Smooth muscle cell (in vitro differentiated cells): ENCODE data around the gene ALB. TPM values are rescaled to one million over a fixed set of nuclear protein-coding genes. Genes with fewer than 3 reads are reported as not detected.

Source experiments
- DNase-seq: peaks from one replicate; lab custom pipeline; 2025; ENCODE audit not compliant: unreplicated experiment; lab: John Stamatoyannopoulos, UW
- H2AFZ ChIP-seq: fragments of 200-600 bp; sonication (generic); 2 replicates; pipeline ENCODE4 v1.6.0; 2016; ENCODE audit warnings: antibody characterized with exemption, low read depth, mild to moderate bottlenecking
- H3F3A ChIP-seq: fragments of 200-600 bp; sonication (generic); 2 replicates; pipeline ENCODE4 v1.6.0; 2017; ENCODE audit warnings: antibody characterized with exemption, low read depth
- H3K27ac ChIP-seq: fragments of 200-600 bp; sonication (generic); 2 replicates; pipeline ENCODE4 v1.5.1; 2016; ENCODE audit warnings: low read depth, mild to moderate bottlenecking
- H3K27me3 ChIP-seq: fragments of 200-600 bp; sonication (generic); 2 replicates; pipeline ENCODE4 v1.6.1; 2016; ENCODE audit warnings: low read depth, mild to moderate bottlenecking
- H3K36me3 ChIP-seq: fragments of 200-600 bp; sonication (generic); 2 replicates; pipeline ENCODE4 v1.5.1; 2016; ENCODE audit warnings: low read depth
- H3K4me1 ChIP-seq: fragments of 200-600 bp; sonication (generic); 2 replicates; pipeline ENCODE4 v1.5.1; 2016; ENCODE audit warnings: low read depth
- H3K4me2 ChIP-seq: fragments of 200-600 bp; sonication (generic); 2 replicates; pipeline ENCODE4 v1.6.0; 2016; ENCODE audit warnings: mild to moderate bottlenecking
- H3K4me3 ChIP-seq: fragments of 200-600 bp; sonication (generic); 2 replicates; pipeline ENCODE4 v1.5.1; 2016; ENCODE audit warnings: mild to moderate bottlenecking
- H3K79me2 ChIP-seq: fragments of 200-600 bp; sonication (generic); 2 replicates; pipeline ENCODE4 v1.6.0; 2016; ENCODE audit warnings: low read depth, mild to moderate bottlenecking
- H3K9ac ChIP-seq: fragments of 200-600 bp; sonication (generic); 2 replicates; pipeline ENCODE4 v1.6.0; 2016; ENCODE audit warnings: low read depth
- H3K9me3 ChIP-seq: fragments of 200-600 bp; sonication (generic); replicated peaks from 2 replicates; pipeline ENCODE4 v1.5.1; 2016; ENCODE audit warnings: low read depth
- H4K20me1 ChIP-seq: fragments of 200-600 bp; sonication (generic); 2 replicates; pipeline ENCODE4 v1.6.0; 2016; ENCODE audit warnings: low read depth
- WGBS: methylation state at CpG from one replicate; pipeline ENCODE4 v1.1.7; 2016; ENCODE audit warnings: low lambda C conversion rate; 5-methylcytosine and 5-hydroxymethylcytosine counted together
- polyA plus RNA-seq: library from polyadenylated mRNA; unstranded; fragments of >200 nt; fragmentation: Nextera tagmentation; extraction: Ambion mirVana; gene quantifications from 2 replicates; pipeline ENCODE4 v1.2.1, GENCODE V29; 2016
- total RNA-seq: library from RNA; depleted of rRNA; stranded (reverse); fragments of >200 nt; gene quantifications from 2 replicates; pipeline ENCODE4 v1.2.3, GENCODE V29; 2014
- TF ChIP-seq, protein P1 (sequence below): fragments of 200-600 bp; sonication (generic); IDR thresholded peaks from 2 replicates; pipeline ENCODE4 v1.5.1; 2017; ENCODE audit warnings: borderline replicate concordance, mild to moderate bottlenecking, antibody characterized with exemption; ENCODE audit not compliant: insufficient read depth, poor library complexity, severe bottlenecking

ALB gene
- total and polyA plus RNA-seq, 2 experiments from 2014 or later = 0.85 to 4.8 TPM

DNA sequence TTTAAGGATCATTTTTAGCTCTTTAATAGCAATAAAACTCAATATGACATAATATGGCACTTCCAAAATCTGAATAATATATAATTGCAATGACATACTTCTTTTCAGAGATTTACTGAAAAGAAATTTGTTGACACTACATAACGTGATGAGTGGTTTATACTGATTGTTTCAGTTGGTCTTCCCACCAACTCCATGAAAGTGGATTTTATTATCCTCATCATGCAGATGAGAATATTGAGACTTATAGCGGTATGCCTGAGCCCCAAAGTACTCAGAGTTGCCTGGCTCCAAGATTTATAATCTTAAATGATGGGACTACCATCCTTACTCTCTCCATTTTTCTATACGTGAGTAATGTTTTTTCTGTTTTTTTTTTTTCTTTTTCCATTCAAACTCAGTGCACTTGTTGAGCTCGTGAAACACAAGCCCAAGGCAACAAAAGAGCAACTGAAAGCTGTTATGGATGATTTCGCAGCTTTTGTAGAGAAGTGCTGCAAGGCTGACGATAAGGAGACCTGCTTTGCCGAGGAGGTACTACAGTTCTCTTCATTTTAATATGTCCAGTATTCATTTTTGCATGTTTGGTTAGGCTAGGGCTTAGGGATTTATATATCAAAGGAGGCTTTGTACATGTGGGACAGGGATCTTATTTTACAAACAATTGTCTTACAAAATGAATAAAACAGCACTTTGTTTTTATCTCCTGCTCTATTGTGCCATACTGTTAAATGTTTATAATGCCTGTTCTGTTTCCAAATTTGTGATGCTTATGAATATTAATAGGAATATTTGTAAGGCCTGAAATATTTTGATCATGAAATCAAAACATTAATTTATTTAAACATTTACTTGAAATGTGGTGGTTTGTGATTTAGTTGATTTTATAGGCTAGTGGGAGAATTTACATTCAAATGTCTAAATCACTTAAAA lies 15.3 kb downstream of the ALB start:
- no peaks in the 10 kb centered on the region for H4K20me1 ChIP-seq
- H3F3A ChIP-seq = no peaks in the 10 kb centered on the region
- no peak overlapping the region for H3K9ac ChIP-seq
- no peak overlapping the region for H3K4me2 ChIP-seq
- no peak for DNase-seq
- WGBS = 80% methylated on average over 7 of the region's 7 CpGs
- H3K36me3 ChIP-seq = no peaks in the 10 kb centered on the region
- no peak overlapping the region for H3K4me3 ChIP-seq
- no peaks in the 10 kb centered on the region for H3K27me3 ChIP-seq
- H3K27ac ChIP-seq = no peak overlapping the region
- no peaks in the 10 kb centered on the region for H3K79me2 ChIP-seq
- H2AFZ ChIP-seq = no peak overlapping the region
- no peaks in the 10 kb centered on the region for H3K9me3 ChIP-seq
- no peaks in the 10 kb centered on the region for H3K4me1 ChIP-seq
- TF ChIP-seq, protein P1, sequence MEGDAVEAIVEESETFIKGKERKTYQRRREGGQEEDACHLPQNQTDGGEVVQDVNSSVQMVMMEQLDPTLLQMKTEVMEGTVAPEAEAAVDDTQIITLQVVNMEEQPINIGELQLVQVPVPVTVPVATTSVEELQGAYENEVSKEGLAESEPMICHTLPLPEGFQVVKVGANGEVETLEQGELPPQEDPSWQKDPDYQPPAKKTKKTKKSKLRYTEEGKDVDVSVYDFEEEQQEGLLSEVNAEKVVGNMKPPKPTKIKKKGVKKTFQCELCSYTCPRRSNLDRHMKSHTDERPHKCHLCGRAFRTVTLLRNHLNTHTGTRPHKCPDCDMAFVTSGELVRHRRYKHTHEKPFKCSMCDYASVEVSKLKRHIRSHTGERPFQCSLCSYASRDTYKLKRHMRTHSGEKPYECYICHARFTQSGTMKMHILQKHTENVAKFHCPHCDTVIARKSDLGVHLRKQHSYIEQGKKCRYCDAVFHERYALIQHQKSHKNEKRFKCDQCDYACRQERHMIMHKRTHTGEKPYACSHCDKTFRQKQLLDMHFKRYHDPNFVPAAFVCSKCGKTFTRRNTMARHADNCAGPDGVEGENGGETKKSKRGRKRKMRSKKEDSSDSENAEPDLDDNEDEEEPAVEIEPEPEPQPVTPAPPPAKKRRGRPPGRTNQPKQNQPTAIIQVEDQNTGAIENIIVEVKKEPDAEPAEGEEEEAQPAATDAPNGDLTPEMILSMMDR = no peak

DNA sequence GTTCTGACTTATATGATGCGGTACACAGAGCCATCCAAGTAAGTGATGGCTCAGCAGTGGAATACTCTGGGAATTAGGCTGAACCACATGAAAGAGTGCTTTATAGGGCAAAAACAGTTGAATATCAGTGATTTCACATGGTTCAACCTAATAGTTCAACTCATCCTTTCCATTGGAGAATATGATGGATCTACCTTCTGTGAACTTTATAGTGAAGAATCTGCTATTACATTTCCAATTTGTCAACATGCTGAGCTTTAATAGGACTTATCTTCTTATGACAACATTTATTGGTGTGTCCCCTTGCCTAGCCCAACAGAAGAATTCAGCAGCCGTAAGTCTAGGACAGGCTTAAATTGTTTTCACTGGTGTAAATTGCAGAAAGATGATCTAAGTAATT lies 16.5 kb downstream of the ALB start:
- no peak overlapping the region for H3K4me2 ChIP-seq
- H3K79me2 ChIP-seq = no peaks in the 10 kb centered on the region
- 57% methylated on average over 2 of the region's 2 CpGs for WGBS
- no peaks in the 10 kb centered on the region for H3K36me3 ChIP-seq
- no peaks in the 10 kb centered on the region for H3K27me3 ChIP-seq
- H4K20me1 ChIP-seq = no peaks in the 10 kb centered on the region
- no peak for DNase-seq
- H3K9me3 ChIP-seq = no peaks in the 10 kb centered on the region
- TF ChIP-seq, protein P1 = no peak
- no peaks in the 10 kb centered on the region for H3F3A ChIP-seq
- H3K4me3 ChIP-seq = no peak overlapping the region
- H3K4me1 ChIP-seq = no peaks in the 10 kb centered on the region
- H3K27ac ChIP-seq = no peak overlapping the region
- no peak overlapping the region for H2AFZ ChIP-seq
- no peak overlapping the region for H3K9ac ChIP-seq

DNA sequence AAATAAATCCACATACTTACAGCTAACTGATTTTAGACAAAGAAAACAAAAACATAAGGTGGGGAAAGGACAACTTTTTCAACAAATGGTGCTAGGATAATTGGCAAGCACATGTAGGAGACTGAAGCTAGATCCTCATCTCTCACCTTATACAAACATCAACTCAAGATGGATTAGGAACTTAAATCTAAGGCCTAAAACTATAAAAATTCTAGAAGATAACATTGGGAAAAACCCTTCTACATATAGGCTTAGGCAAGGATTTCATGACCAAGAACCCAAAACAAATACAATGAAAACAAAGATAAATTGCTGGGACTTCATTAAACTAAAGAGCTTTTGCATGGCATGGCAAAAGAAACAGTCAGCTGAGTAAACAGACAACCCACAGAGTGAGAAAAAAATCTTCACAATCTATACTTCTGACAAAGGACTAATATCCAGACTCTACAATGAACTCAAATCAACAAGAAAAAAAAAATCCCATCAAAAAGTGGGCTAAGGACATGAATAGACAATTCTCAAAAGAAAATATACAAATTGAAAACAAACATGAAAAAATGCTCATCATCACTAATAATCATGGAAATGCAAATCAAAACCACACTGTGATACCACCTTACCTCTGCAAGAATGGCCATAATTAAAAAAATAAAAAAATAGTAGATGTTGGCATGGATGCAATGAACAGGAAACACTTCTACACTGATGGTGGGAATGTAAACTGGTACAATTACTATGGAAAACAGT lies 17.8 kb downstream of the ALB start:
- Histone ChIP-seq H3K4me1 (no peaks in the 10 kb centered on the region), H3K36me3 (no peaks in the 10 kb centered on the region), H3K27me3 (no peaks in the 10 kb centered on the region), H4K20me1 (no peaks in the 10 kb centered on the region), H3K27ac (no peak overlapping the region), H3K9ac (no peak overlapping the region), H3F3A (no peaks in the 10 kb centered on the region), H3K9me3 (no peaks in the 10 kb centered on the region), H3K4me3 (no peak overlapping the region), H3K4me2 (no peak overlapping the region), H3K79me2 (no peaks in the 10 kb centered on the region), H2AFZ (no peak overlapping the region)
- TF ChIP-seq, protein P1 = no peak
- no peak for DNase-seq
